Tibial nerve (tissue), 3 donors: Measurements from ENCODE around the gene TFDP2.

Experiments
- POLR2A ChIP-seq, 2 donors: fragments of 450-650 bp; IDR thresholded peaks; one replicate each; pipeline ENCODE4 v1.6.1; 2017; ENCODE audit warnings: antibody characterized with exemption in 2 of 2, mild to moderate bottlenecking in 2 of 2, moderate library complexity in 2 of 2
- TF ChIP-seq, protein P1 (sequence below), 5 experiments: fragments of 200-600 bp in 3 of 5; fragments of 450-650 bp in 2 of 5; sonication (generic) in 3 of 5; IDR thresholded peaks; one replicate each; pipeline ENCODE4 v1.5.1; 2016 to 2019; ENCODE audit warnings: antibody characterized with exemption in 5 of 5, mild to moderate bottlenecking in 3 of 5, moderate library complexity in 2 of 5

- no peak for TF ChIP-seq POLR2A (IDR thresholded peaks at IDR 0.05)
- TF ChIP-seq, protein P1, sequence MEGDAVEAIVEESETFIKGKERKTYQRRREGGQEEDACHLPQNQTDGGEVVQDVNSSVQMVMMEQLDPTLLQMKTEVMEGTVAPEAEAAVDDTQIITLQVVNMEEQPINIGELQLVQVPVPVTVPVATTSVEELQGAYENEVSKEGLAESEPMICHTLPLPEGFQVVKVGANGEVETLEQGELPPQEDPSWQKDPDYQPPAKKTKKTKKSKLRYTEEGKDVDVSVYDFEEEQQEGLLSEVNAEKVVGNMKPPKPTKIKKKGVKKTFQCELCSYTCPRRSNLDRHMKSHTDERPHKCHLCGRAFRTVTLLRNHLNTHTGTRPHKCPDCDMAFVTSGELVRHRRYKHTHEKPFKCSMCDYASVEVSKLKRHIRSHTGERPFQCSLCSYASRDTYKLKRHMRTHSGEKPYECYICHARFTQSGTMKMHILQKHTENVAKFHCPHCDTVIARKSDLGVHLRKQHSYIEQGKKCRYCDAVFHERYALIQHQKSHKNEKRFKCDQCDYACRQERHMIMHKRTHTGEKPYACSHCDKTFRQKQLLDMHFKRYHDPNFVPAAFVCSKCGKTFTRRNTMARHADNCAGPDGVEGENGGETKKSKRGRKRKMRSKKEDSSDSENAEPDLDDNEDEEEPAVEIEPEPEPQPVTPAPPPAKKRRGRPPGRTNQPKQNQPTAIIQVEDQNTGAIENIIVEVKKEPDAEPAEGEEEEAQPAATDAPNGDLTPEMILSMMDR (IDR thresholded peaks at IDR 0.05), result no peak
Measured at GRCh38 chr3:142053244-142053643, 96.1 kb downstream of the TFDP2 start.
